ENCODE measurements around the gene CRTAC1. TPM values are rescaled to one million over a fixed set of nuclear protein-coding genes. Genes with fewer than 3 reads are reported as not detected.

CRTAC1 gene
- total and polyA plus RNA-seq, 10 of the 15 experiments (the other 5 are each of a cell fraction or from before 2014, with no cell fraction given): 0.10 TPM; not detected in 9

GRCh38 chr10:97852277-97852676 lies 178.1 kb downstream of the CRTAC1 start:
- no peak overlapping the region for H3K4me3 ChIP-seq
- in situ Hi-C loops (cut with MboI) (no loop called here), intact Hi-C loops (cut with micrococcal nuclease; ENCODE audit: unreplicated experiment) (no loop called here)
- no peak overlapping the region for H3K4me2 ChIP-seq (ENCODE audit: control insufficient read depth, insufficient read depth)
- no peaks in the 10 kb centered on the region for H3K4me1 ChIP-seq (ENCODE audit: control insufficient read depth, insufficient read depth, low read length)
- no peaks in the 10 kb centered on the region for H3K36me3 ChIP-seq (ENCODE audit: control insufficient read depth in 2 of 2, insufficient read depth in 2 of 2, low read length in 1 of 2)
- H2AFZ ChIP-seq (ENCODE audit: control insufficient read depth, low read depth, low read length): no peak overlapping the region
- ChIA-PET POLR2A (no interaction called here), SMC1A (ENCODE audit: uncharacterized antibody, unreplicated experiment) (no interaction called here), CTCF (interaction anchor here (1.5 kb wide), 1 partner anchor 16 kb away, joined by 3 read pairs; no protein-coding TSS in a partner anchor), RAD21 (ENCODE audit: unreplicated experiment) (no interaction called here)
- H3K27ac ChIP-seq (ENCODE audit: control insufficient read depth, insufficient read depth): no peak overlapping the region
- H3K27me3 ChIP-seq (replicated peaks in 1 of 2; ENCODE audit: control insufficient read depth in 2 of 2, insufficient read depth in 2 of 2, low read length in 1 of 2): peaks cover 1 to 9% of the 10 kb centered on the region in 2 experiments; a peak in 3 of 4 replicates
- TF ChIP-seq NR2C2 (IDR thresholded peaks at IDR 0.05; ENCODE audit: borderline replicate concordance, control insufficient read depth, insufficient read length, low read depth) (no peak), CHD2 (IDR thresholded peaks at IDR 0.05; ENCODE audit: borderline replicate concordance, low read depth, low read length) (no peak), FOXM1 (IDR thresholded peaks at IDR 0.05; ENCODE audit: low read depth, low read length) (no peak), CREM (IDR thresholded peaks at IDR 0.05; ENCODE audit: low read depth) (no peak), KDM1A (IDR thresholded peaks at IDR 0.05; ENCODE audit: borderline replicate concordance) (no peak), ELK1 (IDR thresholded peaks at IDR 0.05; ENCODE audit: low read depth, low read length) (no peak), MAX (IDR thresholded peaks at IDR 0.05; ENCODE audit: low read depth, low read length) (no peak), MYC (IDR thresholded peaks at IDR 0.05; ENCODE audit: insufficient read depth, insufficient read length, insufficient replicate concordance, low read length, severe bottlenecking) (no peak), MEF2B (IDR thresholded peaks at IDR 0.05; ENCODE audit: partially characterized antibody, poor library complexity, severe bottlenecking) (no peak), CBX3 (IDR thresholded peaks at IDR 0.05; ENCODE audit: borderline replicate concordance, low read depth) (no peak), IRF5 (IDR thresholded peaks at IDR 0.05; ENCODE audit: borderline replicate concordance) (no peak)
- no peaks in the 10 kb centered on the region for H4K20me1 ChIP-seq (ENCODE audit: control insufficient read depth, insufficient read depth)
- no peak overlapping the region for H3K9ac ChIP-seq (ENCODE audit: control insufficient read depth, insufficient read depth, low read length)
- FAIRE-seq: no peak
- H3K79me2 ChIP-seq (ENCODE audit: control insufficient read depth, insufficient read depth, low read length): no peaks in the 10 kb centered on the region
- H3K9me3 ChIP-seq (replicated peaks; ENCODE audit: control insufficient read depth, insufficient read depth, low read length): no peaks in the 10 kb centered on the region
- DNase-seq (ENCODE audit: low read depth, low spot score): no peak
- ATAC-seq: no peak
- BruUV-seq (replicated peaks): no TSS peak
- 0% methylated on average over 3 of the region's 3 CpGs for WGBS (ENCODE audit: insufficient coverage, insufficient replicate concordance, low lambda C conversion rate, missing lambda C conversion rate)

All from GM12878 (cell line).